ENCODE data around the gene XRCC1. TPM values are rescaled to one million over a fixed set of nuclear protein-coding genes. Genes with fewer than 3 reads are reported as not detected.
A peak's percentile ranks its signal among the peaks of the same experiment; 100 is the strongest.

Gene XRCC1
- total and polyA plus RNA-seq, 2 of the 4 experiments (the other 2 are of a cell fraction), result 12.5 to 21.3 TPM

DNA sequence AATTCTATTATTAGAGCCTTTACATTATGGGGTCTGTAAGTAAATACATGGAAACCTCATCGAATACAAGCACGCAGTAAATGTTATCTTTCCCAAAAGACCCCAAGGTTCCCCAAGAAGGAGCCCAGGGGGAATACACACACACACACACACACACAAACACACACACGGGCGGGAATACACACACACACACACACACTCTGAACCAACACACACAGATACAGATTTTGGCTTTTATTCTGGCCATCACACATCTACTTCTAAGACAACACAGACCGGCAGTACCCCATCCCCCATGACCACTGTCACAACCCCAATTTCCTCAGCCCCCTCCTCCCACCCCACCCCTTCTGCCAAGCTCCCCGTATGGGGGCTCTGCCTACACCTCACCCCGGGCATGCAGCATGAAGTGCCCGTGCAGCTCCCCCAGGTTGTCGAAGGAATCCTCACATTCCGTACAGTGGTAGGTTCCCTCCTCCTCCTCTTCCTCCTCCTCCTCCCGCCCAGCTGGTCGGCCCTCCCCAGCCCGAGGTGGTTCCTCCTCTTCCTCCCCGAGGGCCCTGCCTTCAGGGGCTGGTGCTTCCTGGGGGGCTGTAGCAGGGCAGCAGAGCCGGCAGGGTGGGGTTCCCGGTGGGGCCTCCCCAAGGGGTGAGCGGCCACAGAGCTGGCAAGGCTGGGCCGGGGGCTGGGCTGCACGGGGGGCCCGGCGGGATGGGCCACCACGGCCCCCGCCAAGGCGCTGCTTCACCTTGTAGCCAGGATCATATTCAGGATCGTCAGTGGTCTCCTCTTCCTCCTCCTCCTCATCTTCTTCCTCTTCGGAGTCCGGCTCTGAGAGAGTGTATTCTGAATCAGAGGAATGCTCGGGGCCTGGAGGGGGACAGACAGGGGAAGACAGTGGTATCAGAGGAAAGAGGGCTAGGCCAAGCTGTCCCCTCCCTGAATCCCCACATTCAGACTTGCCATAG lies 32.2 kb upstream of the XRCC1 start:
- no peaks in the 10 kb centered on the region for H3K9me3 ChIP-seq (ENCODE audit: control insufficient read depth, insufficient read depth, low read length)
- DNase-seq (no peak), ATAC-seq (ENCODE audit: low read depth) (no peak)
- no peak overlapping the region for H4K91ac ChIP-seq (ENCODE audit: insufficient read depth, low read depth, low read length)
- no peak overlapping the region for H3K27ac ChIP-seq (ENCODE audit: insufficient read depth, low read length)
- CTCF ChIA-PET, result no interaction called here
- H3K27me3 ChIP-seq (ENCODE audit: control insufficient read depth, insufficient read depth, low read length), result no peaks in the 10 kb centered on the region
- H3K4me1 ChIP-seq (ENCODE audit: control insufficient read depth, insufficient read depth, low read length), result no peaks in the 10 kb centered on the region
- peaks cover 22 to 46% of the 10 kb centered on the region in 2 experiments for H3K79me1 ChIP-seq (ENCODE audit: low read depth in 1 of 2, low read length in 2 of 2)
- dilution Hi-C loops (cut with HindIII; ENCODE audit: low sequenced_read_pairs, unreplicated experiment) (no loop called here), in situ Hi-C loops (cut with MboI; ENCODE audit: low sequenced_read_pairs) (no loop called here), intact Hi-C loops (cut with micrococcal nuclease) (no loop called here)
- peaks cover 23% of the 10 kb centered on the region for H3K36me3 ChIP-seq (ENCODE audit: control insufficient read depth, insufficient read depth, low read length)
- no peak overlapping the region for H4K8ac ChIP-seq (ENCODE audit: low read depth in 2 of 2, low read length in 2 of 2)
- H3K4me2 ChIP-seq (ENCODE audit: low read depth, low read length), result no peak overlapping the region
- no peak overlapping the region for H2AK5ac ChIP-seq (ENCODE audit: low read depth, low read length)
- POLR2A ChIA-PET (ENCODE audit: unreplicated experiment), result no interaction called here
- no peak overlapping the region for H3K14ac ChIP-seq (replicated peaks; ENCODE audit: low read depth, low read length)
- no peak overlapping the region for H3K4ac ChIP-seq (ENCODE audit: low read depth, low read length)
- no peak overlapping the region for H2AFZ ChIP-seq (replicated peaks; ENCODE audit: low read length, poor library complexity)
- no peak overlapping the region for H2BK20ac ChIP-seq (ENCODE audit: low read depth, low read length)
- peaks cover 9% of the 10 kb centered on the region for H3K9me1 ChIP-seq (ENCODE audit: insufficient read depth, low read length)
- no peak overlapping the region for H3K23ac ChIP-seq (ENCODE audit: low read depth, low read length)
- H3K56ac ChIP-seq (ENCODE audit: extremely low read depth, insufficient read depth, low read length), result no peak overlapping the region
- peaks cover 17% of the 10 kb centered on the region for H4K20me1 ChIP-seq (ENCODE audit: insufficient read depth, low read length)
- peak overlapping the region; percentile 55 for H2AK9ac ChIP-seq (replicated peaks; ENCODE audit: low read depth, low read length, poor library complexity)
- no peak overlapping the region for H3K9ac ChIP-seq (ENCODE audit: low read depth, low read length)
- no peak overlapping the region for H2BK120ac ChIP-seq (ENCODE audit: low read depth, low read length)
- H3K4me3 ChIP-seq (ENCODE audit: insufficient read depth, low read depth, low read length), result no peak overlapping the region
- H2BK15ac ChIP-seq (ENCODE audit: low read depth, low read length), result no peak overlapping the region
- 93% methylated on average over 7 of the region's 28 CpGs; no CpG with 5 or more reads in 1 of the 2 experiments for WGBS, 2 experiments (ENCODE audit: extremely low coverage in 2 of 2, insufficient read length in 1 of 2)
- no peak for TF ChIP-seq MXI1 (IDR thresholded peaks at IDR 0.05; ENCODE audit: borderline replicate concordance, low read depth, low read length)
- no peak overlapping the region for H3K18ac ChIP-seq (ENCODE audit: low read depth, low read length)
- H2BK5ac ChIP-seq (ENCODE audit: low read depth, low read length, poor library complexity, severe bottlenecking), result no peak overlapping the region
- BruUV-seq (replicated peaks), result no TSS peak
- no peak overlapping the region for H4K5ac ChIP-seq (ENCODE audit: low read depth, low read length)
